Measurements from ENCODE around the gene ITIH2.

DNA sequence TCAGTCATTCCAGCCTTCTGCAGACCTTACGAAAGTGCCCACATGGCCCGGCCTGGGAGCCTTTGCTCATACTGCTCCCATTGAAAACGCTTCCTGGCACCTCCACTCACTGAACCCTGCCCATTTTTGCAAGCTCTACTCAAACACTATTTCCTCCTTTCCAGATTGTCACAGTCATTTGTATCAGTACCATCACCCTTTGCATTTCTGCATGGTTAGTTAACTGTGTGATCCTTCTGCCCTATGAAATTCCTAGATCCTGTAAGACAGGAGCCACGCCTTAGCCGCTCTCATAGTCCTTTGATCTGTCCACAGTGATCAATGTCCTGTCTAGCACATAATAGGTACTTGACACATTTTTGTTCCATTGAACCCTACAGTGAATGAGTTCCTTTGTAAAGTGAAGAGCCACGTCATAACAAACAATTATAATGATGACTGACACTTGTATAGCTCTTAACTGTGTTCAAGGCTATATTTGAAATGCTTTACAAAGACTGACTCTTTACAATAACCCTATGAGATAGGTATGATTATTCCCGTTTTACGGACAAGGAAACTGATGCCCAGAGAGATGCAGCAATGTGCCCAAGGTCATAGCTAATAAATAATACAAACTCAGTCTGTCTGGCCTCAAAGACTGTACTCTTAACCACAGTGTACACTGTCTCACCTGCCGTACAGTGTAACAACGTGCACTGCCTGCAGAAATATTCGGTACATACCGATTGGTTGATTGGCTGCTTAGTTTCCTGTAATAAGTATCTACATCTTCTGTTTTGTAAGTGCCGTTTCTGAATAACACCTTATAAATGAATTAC is 16.6 kb upstream of the ITIH2 start:
- TF ChIP-seq BHLHE40 (IDR thresholded peaks at IDR 0.05; ENCODE audit: low read length), result no peak
- TF ChIP-seq, protein P1, sequence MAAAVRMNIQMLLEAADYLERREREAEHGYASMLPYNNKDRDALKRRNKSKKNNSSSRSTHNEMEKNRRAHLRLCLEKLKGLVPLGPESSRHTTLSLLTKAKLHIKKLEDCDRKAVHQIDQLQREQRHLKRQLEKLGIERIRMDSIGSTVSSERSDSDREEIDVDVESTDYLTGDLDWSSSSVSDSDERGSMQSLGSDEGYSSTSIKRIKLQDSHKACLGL (CRISPR knock-in tag; IDR thresholded peaks at IDR 0.05; ENCODE audit: borderline replicate concordance, poor library complexity, severe bottlenecking), result no peak
- TF ChIP-seq, protein P2, sequence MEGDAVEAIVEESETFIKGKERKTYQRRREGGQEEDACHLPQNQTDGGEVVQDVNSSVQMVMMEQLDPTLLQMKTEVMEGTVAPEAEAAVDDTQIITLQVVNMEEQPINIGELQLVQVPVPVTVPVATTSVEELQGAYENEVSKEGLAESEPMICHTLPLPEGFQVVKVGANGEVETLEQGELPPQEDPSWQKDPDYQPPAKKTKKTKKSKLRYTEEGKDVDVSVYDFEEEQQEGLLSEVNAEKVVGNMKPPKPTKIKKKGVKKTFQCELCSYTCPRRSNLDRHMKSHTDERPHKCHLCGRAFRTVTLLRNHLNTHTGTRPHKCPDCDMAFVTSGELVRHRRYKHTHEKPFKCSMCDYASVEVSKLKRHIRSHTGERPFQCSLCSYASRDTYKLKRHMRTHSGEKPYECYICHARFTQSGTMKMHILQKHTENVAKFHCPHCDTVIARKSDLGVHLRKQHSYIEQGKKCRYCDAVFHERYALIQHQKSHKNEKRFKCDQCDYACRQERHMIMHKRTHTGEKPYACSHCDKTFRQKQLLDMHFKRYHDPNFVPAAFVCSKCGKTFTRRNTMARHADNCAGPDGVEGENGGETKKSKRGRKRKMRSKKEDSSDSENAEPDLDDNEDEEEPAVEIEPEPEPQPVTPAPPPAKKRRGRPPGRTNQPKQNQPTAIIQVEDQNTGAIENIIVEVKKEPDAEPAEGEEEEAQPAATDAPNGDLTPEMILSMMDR (IDR thresholded peaks at IDR 0.05 in 2 of 3, conservative IDR thresholded peaks at IDR 0.05 in 1 of 3; ENCODE audit: insufficient read depth in 2 of 3, low read depth in 1 of 3, low read length in 3 of 3), result no peak
- TF ChIP-seq FOXM1 (IDR thresholded peaks at IDR 0.05; ENCODE audit: low read depth), result no peak
- TF ChIP-seq FOXM1 (CRISPR knock-in tag; IDR thresholded peaks at IDR 0.05; ENCODE audit: low read depth), result no peak
- TF ChIP-seq ZKSCAN1 (IDR thresholded peaks at IDR 0.05; ENCODE audit: low read depth, low read length), result no peak
- no peak for TF ChIP-seq CREB1 (IDR thresholded peaks at IDR 0.05)
- TF ChIP-seq CREB1 (CRISPR knock-in tag; IDR thresholded peaks at IDR 0.05), result no peak

All from K562 (cell line).